Heart left ventricle (tissue), 16 donors: ENCODE data around the gene APOBEC2. TPM values are rescaled to one million over a fixed set of nuclear protein-coding genes. Genes with fewer than 3 reads are reported as not detected.

Experiments
- ATAC-seq, 4 donors: fragments of 200-7000 bp; cut with Tn5 transposase; one replicate each; pipeline ENCODE4 v1.9.1; 2020 to 2022; ENCODE audit warnings: moderate library complexity in 4 of 4, mild to moderate bottlenecking in 3 of 4, moderate number of reproducible peaks in 1 of 4
- DNase-seq, 5 donors: peaks; one replicate each; pipeline ENCODE4 v3.0.0-alpha.2; 2020
- H3K27ac ChIP-seq, 12 donors: fragments of 200-600 bp; sonication (generic) in 4 of 12; one replicate each; pipeline versions ENCODE4 v1.5.0 to v1.8.0; 2016 to 2022; ENCODE audit warnings: mild to moderate bottlenecking in 2 of 12
- H3K27me3 ChIP-seq, 9 donors: fragments of 200-600 bp; sonication (generic) in 2 of 9; one replicate each; pipeline versions ENCODE4 v1.5.1 to v1.8.0; 2016 to 2022; ENCODE audit warnings: mild to moderate bottlenecking in 3 of 9
- H3K36me3 ChIP-seq, 9 donors: fragments of 200-600 bp; sonication (generic) in 2 of 9; one replicate each; pipeline versions ENCODE4 v1.5.0 to v1.8.0; 2018 to 2022; ENCODE audit warnings: mild to moderate bottlenecking in 2 of 9
- H3K4me1 ChIP-seq, 12 donors: fragments of 200-600 bp; sonication (generic) in 4 of 12; one replicate each; pipeline versions ENCODE4 v1.5.0 to v1.8.0; 2016 to 2022; ENCODE audit warnings: mild to moderate bottlenecking in 3 of 12
- H3K4me3 ChIP-seq, 12 donors: fragments of 200-600 bp; sonication (generic) in 4 of 12; one replicate each; pipeline versions ENCODE4 v1.5.0 to v1.8.0; 2017 to 2022; ENCODE audit warnings: mild to moderate bottlenecking in 9 of 12, moderate library complexity in 4 of 12
- H3K9me3 ChIP-seq, 12 donors: fragments of 200-600 bp; sonication (generic) in 4 of 12; one replicate each; pipeline versions ENCODE4 v1.5.0 to v1.8.0; 2016 to 2022; ENCODE audit warnings: mild to moderate bottlenecking in 1 of 12
- CTCF ChIP-seq, 12 donors: fragments of 200-600 bp; sonication (generic) in 4 of 12; IDR thresholded peaks; one replicate each; pipeline versions ENCODE4 v1.5.0 to v1.8.0; 2018 to 2022; ENCODE audit warnings: antibody characterized with exemption in 12 of 12, mild to moderate bottlenecking in 5 of 12
- POLR2A ChIP-seq, 2 donors: fragments of 450-650 bp; IDR thresholded peaks; one replicate each; pipeline ENCODE4 v1.6.1; 2017; ENCODE audit warnings: antibody characterized with exemption in 2 of 2, mild to moderate bottlenecking in 2 of 2, moderate library complexity in 2 of 2
- WGBS, 4 donors: extraction: QIAGEN DNeasy Blood & Tissue Kit in 2 of 4; methylation state at CpG; one replicate each; pipeline versions ENCODE4 v1.1.5 to v1.1.7; 2013 to 2018; 5-methylcytosine and 5-hydroxymethylcytosine counted together
- intact Hi-C, 10 donors: fragments of 100-400 bp; cut with DNase I; formaldehyde crosslinking; loops; one replicate each; pipeline versions ENCODE4 v1.11.1 to v1.14.2; 2022
- polyA plus RNA-seq, 2 donors: library from polyadenylated mRNA; stranded (reverse); fragments of 200-250 nt; gene quantifications; one replicate each; pipeline ENCODE4 v1.2.3, GENCODE V29; 2013
- total RNA-seq, 9 donors: library from RNA; depleted of rRNA in 2 of 9; stranded (reverse); fragments of >200 nt in 2 of 9; fragmentation: NEBNext Ultra II Directional in 3 of 9; extraction: Animal tissue kit (Norgen Biotek cat#: 25700) in 3 of 9; gene quantifications; one replicate each; pipeline versions ENCODE4 v1.1.0 to v1.2.4, GENCODE V29; 2016 to 2023
- donor health status: ischemic (EF 13 %, LVEDD 7.1; RV severe dilation, severe dysfunction).
- donor health status: healthy with polysubstance abuse.
- donor health status: DM: no; HTN: yes; CAD: no.
- donor health status: DM: no; HTN: no; CAD: no.
- donor health status: ischemic (EF 25% LVEDD 6.9; RV normal size, moderate dysfunction).
- donor health status: ischemic (EF 25% LVEDD 5.7; RV mildly dilated, moderate dysfunction).
- donor health status: healthy.
- donor health status: DM: yes; HTN: yes; CAD: no.
- donor health status: ischemic (EF 35%, LVEDD 5.7; RV mildly dilated, moderate dysfunction).
- donor health status: nonischemic (EF 11% LVEDD 7.7; RV severe dilation, severe dysfunction).
- donor health status: DM: yes; HTN: yes; CAD: no.
- donor health status: PGD.
- donor health status: ischemic (EF 29% LVEDD 5.4; RV normal size, mild dysfunction).
- donor health status: nonischemic (EF 23%, LVEDD 6.1; RV moderate dilation, normal function).

Gene APOBEC2
- total and polyA plus RNA-seq, 11 donors, result 72.3 to 524 (median 237) TPM

GRCh38 chr6:41080621-41081020 lies 27.6 kb downstream of the APOBEC2 start:
- intact Hi-C loops, result no loop called here

GRCh38 chr6:41083072-41083471 lies 30.1 kb downstream of the APOBEC2 start:
- no peaks in the 10 kb centered on the region for H3K27me3 ChIP-seq
- H3K36me3 ChIP-seq, result peaks cover 0 to 97% (median 88%) of the 10 kb centered on the region in 9 donors
- ATAC-seq, result no peak
- peaks cover 0 to 17% (median 0%) of the 10 kb centered on the region in 12 donors for H3K4me1 ChIP-seq
- TF ChIP-seq POLR2A (IDR thresholded peaks at IDR 0.05) (no peak), CTCF (IDR thresholded peaks at IDR 0.05) (no peak)
- no peaks in the 10 kb centered on the region for H3K9me3 ChIP-seq
- intact Hi-C loops, result no loop called here
- H3K4me3 ChIP-seq, result no peak overlapping the region
- no peak overlapping the region for H3K27ac ChIP-seq
- DNase-seq, result no peak

More at GRCh38 chr6:41080621-41081020, 27.6 kb downstream of the APOBEC2 start:
- H3K27me3 ChIP-seq, result no peaks in the 10 kb centered on the region
- H3K9me3 ChIP-seq, result no peaks in the 10 kb centered on the region
- H3K27ac ChIP-seq, result peak overlapping the region in 1 of 12 donors; percentile 1
- ATAC-seq (no peak), DNase-seq (no peak)
- no peak overlapping the region for H3K4me3 ChIP-seq
- H3K4me1 ChIP-seq, result peaks cover 0 to 28% (median 11%) of the 10 kb centered on the region in 12 donors
- peaks cover 0 to 73% (median 65%) of the 10 kb centered on the region in 9 donors for H3K36me3 ChIP-seq
- WGBS, 4 donors, result 60 to 74% (median 70%) methylated on average over 2 of the region's 2 CpGs
- TF ChIP-seq POLR2A (IDR thresholded peaks at IDR 0.05), result no peak

GRCh38 chr6:41085182-41085581 lies 32.2 kb downstream of the APOBEC2 start:
- Histone ChIP-seq H3K4me3 (no peak overlapping the region), H3K27ac (no peak overlapping the region), H3K36me3 (peaks cover 0 to 97% (median 91%) of the 10 kb centered on the region in 9 donors), H3K4me1 (peaks cover 0 to 10% (median 0%) of the 10 kb centered on the region in 12 donors), H3K27me3 (no peaks in the 10 kb centered on the region), H3K9me3 (no peaks in the 10 kb centered on the region)
- TF ChIP-seq CTCF (IDR thresholded peaks at IDR 0.05) (no peak), POLR2A (IDR thresholded peaks at IDR 0.05) (no peak)
- DNase-seq, result no peak
- intact Hi-C loops, result no loop called here
- ATAC-seq, result no peak

- intact Hi-C loops, result no loop called here
- Histone ChIP-seq H3K4me3 (no peak overlapping the region), H3K36me3 (peaks cover 2 to 100% (median 94%) of the 10 kb centered on the region in 9 donors), H3K27me3 (no peaks in the 10 kb centered on the region), H3K4me1 (peaks cover 0 to 8% (median 0%) of the 10 kb centered on the region in 12 donors), H3K9me3 (no peaks in the 10 kb centered on the region), H3K27ac (no peak overlapping the region)
- WGBS, 4 donors, result 93 to 97% (median 96%) methylated on average over 4 of the region's 4 CpGs
- DNase-seq, result no peak
- TF ChIP-seq POLR2A (IDR thresholded peaks at IDR 0.05) (no peak), CTCF (IDR thresholded peaks at IDR 0.05) (no peak)
- no peak for ATAC-seq
These were observed 35.4 kb downstream of the APOBEC2 start for GRCh38 chr6:41088451-41088850.
